ENCODE measurements around the gene TEAD1.
A peak's percentile ranks its signal among the peaks of the same experiment; 100 is the strongest.

The TEAD1 gene

DNA sequence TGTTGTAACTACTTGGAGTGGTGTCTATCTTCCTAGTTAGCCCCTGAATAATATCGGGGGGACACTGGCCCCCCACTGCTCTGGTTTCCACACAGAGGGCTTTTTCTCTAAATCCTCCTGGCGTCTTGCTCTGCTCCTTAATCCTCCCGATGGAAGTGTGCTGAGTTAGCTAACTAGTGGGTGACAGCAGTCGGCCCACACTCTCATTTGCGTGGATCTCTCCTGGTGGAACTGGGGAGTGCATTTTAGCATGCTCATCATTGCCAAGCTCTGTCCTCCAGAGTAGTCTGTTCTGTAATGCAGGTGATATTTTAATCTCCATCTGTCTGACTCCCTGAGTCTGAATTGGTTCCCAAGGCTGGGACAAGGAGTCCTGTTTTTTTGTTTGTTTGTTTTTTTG lies 288.8 kb downstream of the TEAD1 start:
- DNase-seq (ENCODE audit: low read depth) = no peak

DNA sequence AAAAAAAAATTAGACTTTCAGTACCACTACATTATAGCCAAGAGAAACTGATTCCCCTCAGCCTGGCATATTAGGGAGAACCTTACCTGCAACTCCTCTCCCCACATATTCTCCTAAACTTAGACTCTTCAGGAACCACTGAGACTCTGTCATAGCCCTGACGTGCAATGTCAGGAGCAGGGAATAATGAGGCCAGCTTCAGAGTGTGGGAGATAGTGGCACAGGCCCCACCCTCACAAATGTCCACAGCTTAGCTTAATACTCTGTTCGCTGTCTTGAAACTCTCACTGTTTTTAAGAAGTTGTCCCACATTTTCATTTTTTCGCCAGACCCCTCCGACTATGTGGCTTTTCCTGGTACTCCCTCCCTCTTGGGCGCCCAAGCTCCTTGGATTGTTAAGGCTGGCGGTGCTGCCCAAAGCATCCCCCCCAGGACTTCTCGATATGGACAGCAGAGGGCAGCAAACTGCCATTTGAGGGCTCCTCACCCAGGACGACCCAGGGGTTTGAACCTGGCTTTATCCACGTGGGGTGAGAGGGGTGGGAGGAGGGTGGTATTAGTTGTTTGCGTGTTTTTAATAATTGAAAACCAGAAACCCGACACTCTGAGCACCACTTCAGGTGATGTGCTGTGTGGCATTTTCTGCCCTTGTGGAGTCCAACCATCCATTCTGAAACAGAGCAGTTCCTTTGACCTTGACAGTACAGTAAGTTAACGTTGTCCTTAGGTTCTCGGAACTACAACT lies 289.7 kb downstream of the TEAD1 start:
- DNase-seq (ENCODE audit: low read depth) = no peak
- TF ChIP-seq, protein P1, sequence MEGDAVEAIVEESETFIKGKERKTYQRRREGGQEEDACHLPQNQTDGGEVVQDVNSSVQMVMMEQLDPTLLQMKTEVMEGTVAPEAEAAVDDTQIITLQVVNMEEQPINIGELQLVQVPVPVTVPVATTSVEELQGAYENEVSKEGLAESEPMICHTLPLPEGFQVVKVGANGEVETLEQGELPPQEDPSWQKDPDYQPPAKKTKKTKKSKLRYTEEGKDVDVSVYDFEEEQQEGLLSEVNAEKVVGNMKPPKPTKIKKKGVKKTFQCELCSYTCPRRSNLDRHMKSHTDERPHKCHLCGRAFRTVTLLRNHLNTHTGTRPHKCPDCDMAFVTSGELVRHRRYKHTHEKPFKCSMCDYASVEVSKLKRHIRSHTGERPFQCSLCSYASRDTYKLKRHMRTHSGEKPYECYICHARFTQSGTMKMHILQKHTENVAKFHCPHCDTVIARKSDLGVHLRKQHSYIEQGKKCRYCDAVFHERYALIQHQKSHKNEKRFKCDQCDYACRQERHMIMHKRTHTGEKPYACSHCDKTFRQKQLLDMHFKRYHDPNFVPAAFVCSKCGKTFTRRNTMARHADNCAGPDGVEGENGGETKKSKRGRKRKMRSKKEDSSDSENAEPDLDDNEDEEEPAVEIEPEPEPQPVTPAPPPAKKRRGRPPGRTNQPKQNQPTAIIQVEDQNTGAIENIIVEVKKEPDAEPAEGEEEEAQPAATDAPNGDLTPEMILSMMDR (IDR thresholded peaks at IDR 0.05; ENCODE audit: control insufficient read depth, insufficient read depth, low read depth, low read length, missing control alignments) = peak; percentile 89
- no peak overlapping the region for H3K4me3 ChIP-seq (ENCODE audit: control insufficient read depth, low read depth, low read length)

More for the DNA sequence above, 288.8 kb downstream of the TEAD1 start:
- TF ChIP-seq, protein P1 (IDR thresholded peaks at IDR 0.05; ENCODE audit: control insufficient read depth, insufficient read depth, low read depth, low read length, missing control alignments) = no peak
- H3K4me3 ChIP-seq (ENCODE audit: control insufficient read depth, low read depth, low read length) = no peak overlapping the region

DNA sequence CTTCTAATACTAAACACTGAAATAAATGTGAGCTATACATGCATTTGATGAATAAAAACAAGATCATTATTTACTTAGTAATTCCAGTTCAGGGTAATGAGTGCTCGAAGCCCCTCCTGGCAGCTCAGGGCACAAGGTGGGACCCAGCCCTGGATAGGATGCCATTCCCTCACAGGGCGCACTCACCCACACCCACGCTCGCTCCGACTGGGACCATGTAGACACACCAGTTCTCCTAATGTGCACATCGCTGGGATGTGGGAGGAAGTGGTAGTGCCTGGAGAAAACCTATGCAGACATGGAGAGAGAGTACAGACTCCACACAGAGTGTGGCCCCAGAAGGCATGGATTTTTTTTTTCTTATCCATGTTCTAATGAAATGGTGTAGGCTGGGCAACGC lies 290.4 kb downstream of the TEAD1 start:
- DNase-seq (ENCODE audit: low read depth) = no peak
- TF ChIP-seq, protein P1 (IDR thresholded peaks at IDR 0.05; ENCODE audit: control insufficient read depth, insufficient read depth, low read depth, low read length, missing control alignments) = no peak
- no peak overlapping the region for H3K4me3 ChIP-seq (ENCODE audit: control insufficient read depth, low read depth, low read length)

DNA sequence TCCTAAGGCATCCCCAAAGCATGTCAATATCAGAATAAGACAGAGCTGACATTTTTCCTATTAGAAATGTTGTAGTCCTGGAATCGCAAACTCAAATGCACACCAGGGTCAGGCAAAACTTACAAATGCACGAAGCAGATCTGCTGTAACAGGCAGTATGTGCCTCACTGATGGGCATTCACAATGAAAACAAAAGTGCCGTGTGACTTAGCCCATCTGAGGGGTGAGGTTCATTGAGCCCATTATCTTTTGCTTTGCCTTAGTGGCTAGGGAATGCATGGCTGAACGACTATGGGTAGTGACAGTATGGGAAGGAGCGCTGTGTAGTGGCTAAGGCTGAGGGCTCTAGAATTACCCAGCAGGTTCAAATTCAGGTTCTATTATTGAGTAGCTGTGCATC lies 291.8 kb downstream of the TEAD1 start:
- H3K4me3 ChIP-seq (ENCODE audit: control insufficient read depth, low read depth, low read length) = no peak overlapping the region
- TF ChIP-seq, protein P1 (IDR thresholded peaks at IDR 0.05; ENCODE audit: control insufficient read depth, insufficient read depth, low read depth, low read length, missing control alignments) = no peak
- no peak for DNase-seq (ENCODE audit: low read depth)

DNA sequence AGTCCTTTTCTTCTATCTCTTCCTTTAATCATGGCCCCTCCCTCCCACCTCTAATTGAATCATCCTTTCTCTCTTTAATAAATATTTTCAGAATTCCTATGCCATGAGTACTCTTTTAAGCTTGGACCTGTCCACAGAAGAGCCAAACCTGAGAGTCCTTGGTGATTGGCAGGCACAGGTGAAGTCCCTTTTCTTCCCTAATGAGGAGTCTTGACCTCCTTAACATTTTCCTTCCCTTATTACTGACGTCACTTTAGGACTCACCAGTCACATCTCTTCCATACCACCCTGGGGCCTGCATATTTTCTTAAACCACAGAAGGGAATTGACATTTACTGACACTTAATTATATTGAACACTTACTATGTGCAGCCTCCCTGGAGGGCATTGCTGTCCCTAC lies 293.9 kb downstream of the TEAD1 start:
- no peak overlapping the region for H3K4me3 ChIP-seq (ENCODE audit: control insufficient read depth, low read depth, low read length)
- DNase-seq (ENCODE audit: low read depth) = no peak
- TF ChIP-seq, protein P1 (IDR thresholded peaks at IDR 0.05; ENCODE audit: control insufficient read depth, insufficient read depth, low read depth, low read length, missing control alignments) = no peak

DNA sequence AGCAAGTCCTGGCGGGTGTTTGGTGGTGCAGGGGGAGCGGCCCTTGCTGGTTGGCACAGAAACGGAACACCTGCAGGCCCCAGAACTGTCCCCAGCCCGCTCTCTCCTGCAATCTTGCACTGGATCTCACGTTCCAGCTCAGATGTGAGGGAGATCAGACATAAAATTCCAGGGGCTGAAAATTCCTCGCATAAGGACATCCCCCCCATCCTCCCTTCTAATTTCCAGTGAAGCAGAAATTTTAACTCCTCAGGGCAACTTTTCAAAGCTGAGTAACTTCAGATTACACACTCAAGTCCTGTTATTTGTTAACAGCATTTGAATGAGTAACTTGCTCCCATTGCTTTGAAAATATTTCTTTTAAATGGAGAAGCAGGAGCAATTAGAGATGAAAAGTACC lies 294.6 kb downstream of the TEAD1 start:
- TF ChIP-seq, protein P1 (IDR thresholded peaks at IDR 0.05; ENCODE audit: control insufficient read depth, insufficient read depth, low read depth, low read length, missing control alignments) = no peak
- no peak for DNase-seq (ENCODE audit: low read depth)
- H3K4me3 ChIP-seq (ENCODE audit: control insufficient read depth, low read depth, low read length) = no peak overlapping the region
